AG10803 (cell line): ENCODE results near the gene ARHGAP42.

Experiments used
- DNase-seq: peaks from one replicate; pipeline ENCODE4 v3.0.0; 2010; ENCODE audit warnings: low read depth
- H3K4me3 ChIP-seq: 2 replicates; pipeline ENCODE4 v1.5.1; 2011; ENCODE audit warnings: mild to moderate bottlenecking, low read length, control low read depth
- TF ChIP-seq, protein P1 (sequence below): conservative IDR thresholded peaks from 2 replicates; pipeline ENCODE4 v1.5.1; 2011; ENCODE audit warnings: mild to moderate bottlenecking, low read length, control low read depth, inconsistent platforms

ARHGAP42 gene

DNA sequence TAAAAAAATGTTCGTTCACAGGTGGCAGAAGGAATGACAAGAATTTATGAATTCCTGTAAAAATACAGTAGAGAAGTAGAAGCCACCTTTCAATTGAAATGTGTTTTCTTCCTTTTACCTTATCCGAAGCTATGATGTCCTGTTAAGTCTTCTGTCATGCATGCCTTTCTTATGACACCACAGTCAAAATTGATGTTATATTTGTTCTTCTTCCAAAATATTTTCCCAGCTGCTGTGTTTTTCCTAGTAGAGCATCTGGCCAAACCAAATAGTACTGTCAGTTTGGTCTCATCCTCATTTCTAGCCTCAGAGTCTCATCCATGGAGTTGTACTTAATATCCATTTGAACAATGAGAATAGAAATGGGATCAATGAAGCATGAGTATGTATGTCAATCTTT is 236.5 kb downstream of the ARHGAP42 start:
- DNase-seq: peak; percentile 47
- TF ChIP-seq, protein P1, sequence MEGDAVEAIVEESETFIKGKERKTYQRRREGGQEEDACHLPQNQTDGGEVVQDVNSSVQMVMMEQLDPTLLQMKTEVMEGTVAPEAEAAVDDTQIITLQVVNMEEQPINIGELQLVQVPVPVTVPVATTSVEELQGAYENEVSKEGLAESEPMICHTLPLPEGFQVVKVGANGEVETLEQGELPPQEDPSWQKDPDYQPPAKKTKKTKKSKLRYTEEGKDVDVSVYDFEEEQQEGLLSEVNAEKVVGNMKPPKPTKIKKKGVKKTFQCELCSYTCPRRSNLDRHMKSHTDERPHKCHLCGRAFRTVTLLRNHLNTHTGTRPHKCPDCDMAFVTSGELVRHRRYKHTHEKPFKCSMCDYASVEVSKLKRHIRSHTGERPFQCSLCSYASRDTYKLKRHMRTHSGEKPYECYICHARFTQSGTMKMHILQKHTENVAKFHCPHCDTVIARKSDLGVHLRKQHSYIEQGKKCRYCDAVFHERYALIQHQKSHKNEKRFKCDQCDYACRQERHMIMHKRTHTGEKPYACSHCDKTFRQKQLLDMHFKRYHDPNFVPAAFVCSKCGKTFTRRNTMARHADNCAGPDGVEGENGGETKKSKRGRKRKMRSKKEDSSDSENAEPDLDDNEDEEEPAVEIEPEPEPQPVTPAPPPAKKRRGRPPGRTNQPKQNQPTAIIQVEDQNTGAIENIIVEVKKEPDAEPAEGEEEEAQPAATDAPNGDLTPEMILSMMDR: no peak
- H3K4me3 ChIP-seq: no peak overlapping the region

DNA sequence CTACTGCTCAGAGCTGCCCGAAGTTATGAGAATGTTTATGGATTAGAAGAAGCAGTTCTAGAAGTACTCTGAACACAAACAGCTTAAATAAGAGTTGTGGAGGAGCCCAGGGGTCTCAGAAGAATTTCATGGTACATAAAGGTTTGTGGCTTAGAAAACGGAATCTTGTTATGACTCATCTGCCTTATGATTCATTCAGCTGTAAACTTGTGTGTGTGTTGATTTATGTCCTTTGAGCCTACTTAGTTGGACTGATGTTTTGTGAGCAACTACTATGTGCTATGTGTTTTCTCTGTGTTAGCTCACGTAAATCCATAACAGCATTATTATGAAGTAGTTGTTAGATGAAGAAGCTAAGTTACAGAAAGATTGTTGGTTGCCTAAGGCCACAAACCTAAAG is 238.8 kb downstream of the ARHGAP42 start:
- peak; percentile 50 for DNase-seq
- H3K4me3 ChIP-seq: no peak overlapping the region
- TF ChIP-seq, protein P1: no peak

DNA sequence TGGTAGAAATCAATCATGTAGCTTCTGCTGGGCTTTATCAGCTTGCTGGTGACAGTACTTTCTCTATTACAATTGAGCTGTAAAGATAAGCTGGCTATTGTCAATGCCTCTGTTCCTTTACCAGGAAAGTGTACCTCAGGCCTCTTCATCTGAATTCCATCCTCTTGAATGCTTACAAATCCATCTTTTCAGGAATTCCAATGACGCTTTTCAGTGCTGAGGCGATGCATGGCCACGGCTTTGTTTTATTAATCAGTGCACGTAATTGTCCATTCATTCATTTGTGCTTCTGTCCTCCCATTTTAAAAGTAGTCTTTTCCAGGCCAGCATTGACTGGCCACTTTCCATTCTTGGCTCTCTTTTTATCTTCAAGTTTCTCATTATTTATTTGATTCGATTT is 240.5 kb downstream of the ARHGAP42 start:
- TF ChIP-seq, protein P1: no peak
- DNase-seq: no peak

DNA sequence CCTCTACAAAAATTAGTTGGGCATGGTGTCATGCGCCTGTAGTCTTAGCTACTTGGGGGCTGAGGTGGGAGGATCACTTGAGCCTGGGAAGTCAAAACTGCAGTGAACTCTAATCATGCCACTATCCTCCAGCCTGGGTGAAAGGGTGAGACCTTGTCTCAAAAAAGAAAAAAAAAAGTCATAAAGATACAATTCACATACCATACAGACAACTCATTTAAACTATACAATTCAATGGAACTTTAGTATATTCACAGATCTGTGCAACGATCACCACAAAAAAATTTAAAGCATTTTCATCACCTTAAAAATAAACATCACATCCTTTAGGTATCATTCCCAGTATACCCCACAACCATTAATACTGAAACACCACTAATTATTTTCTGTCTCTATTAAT is 241.3 kb downstream of the ARHGAP42 start:
- TF ChIP-seq, protein P1: no peak

More for the DNA sequence above, 240.5 kb downstream of the ARHGAP42 start:
- no peak overlapping the region for H3K4me3 ChIP-seq

DNA sequence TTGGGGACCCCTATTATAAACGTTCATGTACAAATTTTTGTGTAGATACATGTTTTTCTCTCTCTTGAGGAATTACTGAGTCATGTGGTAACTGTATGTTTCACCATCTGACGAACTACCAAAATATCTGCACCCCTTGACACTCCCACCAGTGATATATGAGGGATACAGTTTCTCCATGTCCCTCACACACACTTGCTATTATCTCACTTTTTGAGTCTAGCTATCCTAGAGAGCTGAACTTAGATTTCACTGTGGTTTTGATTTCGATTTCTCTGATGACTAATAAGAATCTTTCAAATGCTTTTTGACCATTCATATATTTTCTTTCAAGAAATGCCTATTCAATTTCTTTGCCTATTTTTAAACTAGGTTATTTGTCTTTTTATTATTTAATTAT is 242.3 kb downstream of the ARHGAP42 start:
- no peak overlapping the region for H3K4me3 ChIP-seq
- DNase-seq: peak; percentile 22
- TF ChIP-seq, protein P1: no peak

More for the DNA sequence above, 241.3 kb downstream of the ARHGAP42 start:
- DNase-seq: no peak
- no peak overlapping the region for H3K4me3 ChIP-seq

GRCh38 chr11:100930185-100930778 is 243.2 kb downstream of the ARHGAP42 start:
- TF ChIP-seq, protein P1: peak; percentile 64
- no peak overlapping the region for H3K4me3 ChIP-seq
- DNase-seq: peak; percentile 73

DNA sequence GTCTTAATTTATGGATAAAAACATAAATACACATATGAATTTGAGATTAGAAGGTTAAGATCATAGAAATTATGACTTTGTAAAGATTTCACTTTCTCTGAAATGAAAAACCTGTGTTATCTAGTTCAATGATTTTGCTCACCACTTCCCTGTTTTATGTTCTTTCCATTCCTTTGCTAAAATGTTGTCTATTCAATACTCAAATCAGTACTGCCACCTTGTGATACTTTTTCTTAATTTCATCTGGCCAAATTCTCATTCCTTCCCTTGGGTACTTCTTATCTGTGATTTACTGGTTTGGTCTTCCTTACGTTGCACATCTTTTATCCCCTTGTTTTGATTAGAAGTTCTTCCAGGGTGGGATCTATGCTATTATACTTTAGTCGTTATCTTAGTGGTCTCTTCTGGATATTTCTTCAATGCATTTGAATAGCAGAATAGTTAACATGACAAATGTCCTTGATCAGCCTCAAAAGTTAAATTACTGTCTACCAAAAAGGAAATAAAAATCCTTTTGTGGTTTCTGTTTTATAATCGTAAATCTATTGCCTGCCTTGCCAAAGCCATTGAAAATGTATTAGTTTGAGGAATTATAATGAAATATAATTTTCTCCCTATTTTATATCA is 245.5 kb downstream of the ARHGAP42 start:
- TF ChIP-seq, protein P1: peak; percentile 71
- DNase-seq: peak; percentile 34
- no peak overlapping the region for H3K4me3 ChIP-seq
